Measurements from ENCODE around the gene ARMC7.
"Not testable (repeated sequence)": the region's sequence is repeated elsewhere in the genome, so short reads cannot be mapped to it uniquely, and the experiment has no call there.

ARMC7 gene

DNA sequence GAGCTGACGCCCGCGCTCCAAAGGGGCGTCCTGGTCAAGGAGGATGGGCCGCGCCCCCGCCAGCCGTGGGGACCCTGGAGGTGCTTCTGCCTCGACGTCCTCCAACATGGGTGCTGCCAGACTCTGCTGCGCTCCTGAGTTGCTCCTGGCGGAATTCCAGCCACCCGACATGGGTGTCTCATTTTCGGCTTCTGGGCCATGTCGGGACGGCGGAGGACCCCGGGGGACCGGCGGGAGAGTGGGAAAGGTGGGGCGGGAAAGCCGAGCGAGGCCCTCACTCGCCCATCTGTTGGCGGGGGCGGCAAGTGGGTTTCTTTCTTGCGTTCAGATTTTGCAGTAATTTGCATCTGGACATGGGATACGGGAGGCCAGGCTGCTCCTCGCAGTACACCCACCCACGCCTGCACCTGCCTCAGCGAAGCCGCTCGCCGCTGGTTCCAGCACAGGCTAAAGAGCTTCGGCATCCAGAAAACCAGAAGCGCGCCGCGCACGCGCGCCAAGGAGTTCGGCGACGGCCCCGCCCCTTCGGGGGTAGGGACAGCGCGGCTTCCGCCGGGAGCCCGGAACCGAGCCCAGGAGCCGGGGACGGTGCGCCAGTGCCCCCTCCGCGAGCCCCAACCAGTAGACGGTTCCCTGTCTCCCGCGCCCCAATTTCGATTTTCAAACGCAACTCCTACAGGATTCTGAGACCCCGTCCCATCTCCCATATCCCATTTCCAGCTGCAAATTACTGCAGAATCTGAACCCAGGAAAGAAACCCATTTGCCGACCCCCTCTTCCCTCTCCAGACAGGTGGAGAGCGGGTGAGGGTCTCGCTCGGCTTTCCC lies at the start of gene ARMC7:
Gene ARMC7, plus strand, starts transcription at position 563 of the 827 bp plus-strand sequence. CDS start 320 bp downstream, outside the sequence.
- peak; percentile 88 for DNase-seq (ENCODE audit: low read depth)

DNA sequence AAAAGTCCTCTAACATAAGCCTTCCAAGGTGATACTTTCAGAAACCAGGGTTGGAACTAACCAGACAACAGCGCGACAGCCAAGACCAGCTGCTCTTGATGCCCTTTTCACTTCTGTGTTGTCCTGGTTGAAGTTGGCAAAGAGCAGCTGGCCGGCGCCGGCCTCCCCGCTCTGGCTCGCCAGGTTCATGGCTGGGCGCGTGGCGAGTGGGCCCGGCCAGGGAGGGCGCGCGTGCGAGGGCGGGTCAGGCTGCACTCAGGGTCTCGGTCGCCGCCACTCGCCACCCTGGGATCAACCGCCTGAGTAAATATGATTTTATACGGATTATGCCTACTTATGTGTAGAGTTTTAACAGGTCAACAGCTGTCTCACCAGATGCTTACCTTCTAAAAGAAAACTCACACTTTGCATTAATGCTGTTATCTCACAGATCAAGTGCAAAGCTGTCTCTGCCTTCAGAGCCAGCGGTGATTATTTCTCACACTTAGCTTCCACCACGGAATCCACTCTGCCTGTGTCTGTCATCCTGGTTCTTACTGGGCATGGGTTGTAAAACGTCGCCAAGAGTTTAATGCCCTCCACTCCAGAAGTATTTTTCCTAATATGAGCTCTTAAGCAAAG lies 49.2 kb upstream of the ARMC7 start:
- no peak for DNase-seq (ENCODE audit: low read depth)

DNA sequence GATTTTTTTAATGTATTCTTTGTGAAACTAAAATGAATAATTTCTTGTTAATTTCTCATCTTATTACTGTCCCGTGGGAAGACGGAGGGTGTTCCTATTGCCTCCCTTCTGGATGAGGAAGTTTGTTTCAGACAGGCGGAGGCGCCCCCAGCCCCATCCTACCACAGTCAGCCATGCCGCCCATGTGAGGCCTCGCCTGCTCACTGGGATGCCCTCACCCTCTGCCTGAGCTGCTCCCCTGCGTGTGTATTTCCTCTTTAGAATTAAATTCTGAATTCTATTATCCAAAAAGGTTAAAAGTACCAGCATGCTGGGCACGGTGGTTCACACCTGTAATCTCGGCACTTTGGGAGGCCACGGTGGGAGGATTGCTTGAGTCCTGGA lies 48.7 kb upstream of the ARMC7 start:
- DNase-seq (ENCODE audit: low read depth) = no peak

- no peak for DNase-seq (ENCODE audit: low read depth)
Measured at GRCh38 chr17:75061618-75062017, 48.2 kb upstream of the ARMC7 start.

DNA sequence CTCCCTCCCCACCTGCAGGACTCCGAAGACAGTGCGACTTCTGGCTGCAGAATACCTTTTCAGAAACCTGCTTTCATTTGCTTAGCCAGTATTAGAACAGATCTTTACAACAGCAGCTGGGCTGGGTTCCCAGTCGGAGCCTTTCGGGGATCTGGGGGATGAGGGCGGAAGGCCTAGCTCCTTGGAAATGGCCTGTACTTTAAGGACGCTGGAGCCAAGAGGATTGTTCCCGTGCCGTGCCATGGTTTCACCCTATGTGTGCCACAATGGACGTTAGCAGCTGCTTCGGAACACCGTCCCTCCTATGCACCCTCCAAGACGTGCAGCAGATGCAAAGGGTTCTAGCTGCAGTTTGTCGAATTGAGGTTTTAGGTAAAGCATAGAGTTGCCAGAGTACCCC lies 46.6 kb upstream of the ARMC7 start:
- no peak for DNase-seq (ENCODE audit: low read depth)

DNA sequence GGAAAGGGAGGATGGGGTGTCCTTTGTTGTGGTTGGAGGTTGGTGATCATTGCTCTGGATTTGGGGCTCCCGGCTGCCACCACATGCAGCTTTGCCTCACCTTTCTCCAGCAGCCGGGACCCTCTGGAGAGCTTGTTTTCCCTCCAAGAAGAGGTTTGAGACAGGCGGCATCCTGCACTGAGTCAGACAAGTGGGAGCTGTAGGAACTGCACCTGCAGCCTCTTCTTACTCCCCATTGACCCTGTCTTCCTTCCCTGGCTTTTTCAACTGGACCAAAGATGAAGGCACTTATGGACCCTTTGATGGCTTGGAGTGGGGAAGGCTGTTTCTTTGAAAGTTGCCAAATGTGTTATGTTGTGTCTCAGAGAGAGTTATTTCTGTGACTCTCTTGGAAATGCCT lies 46.1 kb upstream of the ARMC7 start:
- no peak for DNase-seq (ENCODE audit: low read depth)

GRCh38 chr17:75064040-75064439 lies 45.7 kb upstream of the ARMC7 start:
- DNase-seq (ENCODE audit: low read depth) = no peak

- DNase-seq (ENCODE audit: low read depth) = no peak
Measured at GRCh38 chr17:75064460-75064859, 45.3 kb upstream of the ARMC7 start.

- no peak for DNase-seq (ENCODE audit: low read depth)
Measured at GRCh38 chr17:75064867-75065561, 44.8 kb upstream of the ARMC7 start.

DNA sequence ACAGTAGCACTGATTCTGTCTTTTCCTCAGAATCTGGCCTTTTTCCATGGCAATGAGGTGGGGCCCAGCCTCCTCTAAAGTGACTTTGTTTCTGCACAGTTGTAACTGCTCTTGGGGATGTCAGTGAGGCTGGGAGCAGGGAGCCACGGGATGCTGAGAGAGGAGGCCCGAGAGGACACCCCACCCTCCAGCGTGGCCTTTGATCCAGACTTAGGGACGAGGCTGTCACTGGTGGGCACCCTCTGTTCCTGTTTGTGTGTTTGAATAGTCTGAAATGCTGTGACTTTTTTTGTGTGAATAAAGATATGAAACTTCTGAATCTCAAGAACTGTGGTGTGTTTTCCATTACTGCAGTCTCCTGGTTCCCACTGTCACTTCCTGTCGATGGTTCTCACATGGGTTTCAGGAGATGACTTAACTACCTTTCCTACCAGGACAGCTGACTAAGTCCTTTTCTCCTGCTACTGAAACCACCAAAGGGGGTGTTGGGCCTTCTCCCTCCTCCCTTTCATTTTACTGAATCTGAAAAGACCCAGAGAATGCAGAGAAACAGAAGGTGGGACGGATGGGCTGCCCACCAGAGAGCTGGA lies 44.1 kb upstream of the ARMC7 start:
- no peak for DNase-seq (ENCODE audit: low read depth)

- no peak for DNase-seq (ENCODE audit: low read depth)
Measured at GRCh38 chr17:75067856-75068255, 41.9 kb upstream of the ARMC7 start.

DNA sequence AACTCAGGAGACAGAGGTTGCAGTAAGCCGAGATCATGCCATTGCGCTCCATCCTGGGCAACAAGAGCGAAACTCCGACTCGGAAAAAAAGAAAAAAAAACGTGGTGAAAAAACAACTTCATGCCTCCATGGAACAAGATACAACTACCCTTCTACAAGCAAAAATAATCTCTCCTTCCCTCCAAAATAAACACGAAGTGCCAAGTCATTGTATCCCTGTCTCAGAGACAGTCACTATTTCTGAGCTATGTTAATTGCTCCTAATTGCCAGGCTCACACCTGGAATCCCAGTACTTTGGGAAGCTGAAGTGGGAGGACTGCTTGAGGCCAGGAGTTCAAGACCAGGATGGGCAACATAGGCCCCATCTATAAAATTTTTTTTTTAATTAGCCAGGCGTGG lies 41.0 kb upstream of the ARMC7 start:
- DNase-seq (ENCODE audit: low read depth) = no peak

DNA sequence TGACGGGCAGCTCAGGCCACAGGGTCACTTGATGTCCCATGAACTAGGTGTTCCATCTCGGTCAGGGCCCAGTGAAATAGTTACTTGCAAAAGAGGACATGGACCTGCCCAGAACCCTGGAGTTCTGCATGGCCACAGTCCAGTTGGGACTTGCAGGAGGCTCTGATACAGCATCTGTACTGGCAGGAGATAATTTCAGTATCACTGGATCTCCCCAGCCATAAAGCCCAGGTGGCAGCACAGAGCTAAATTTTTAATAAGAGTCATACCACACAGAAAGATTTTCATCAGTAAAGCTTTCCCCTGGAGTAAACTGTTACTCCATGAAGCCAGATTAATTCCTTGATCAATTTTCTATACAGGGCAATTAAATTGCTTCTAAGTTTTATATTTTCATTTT lies 40.0 kb upstream of the ARMC7 start:
- DNase-seq (ENCODE audit: low read depth) = no peak

GRCh38 chr17:75071478-75072271 lies 38.1 kb upstream of the ARMC7 start:
- DNase-seq (ENCODE audit: low read depth) = not testable (repeated sequence)

DNA sequence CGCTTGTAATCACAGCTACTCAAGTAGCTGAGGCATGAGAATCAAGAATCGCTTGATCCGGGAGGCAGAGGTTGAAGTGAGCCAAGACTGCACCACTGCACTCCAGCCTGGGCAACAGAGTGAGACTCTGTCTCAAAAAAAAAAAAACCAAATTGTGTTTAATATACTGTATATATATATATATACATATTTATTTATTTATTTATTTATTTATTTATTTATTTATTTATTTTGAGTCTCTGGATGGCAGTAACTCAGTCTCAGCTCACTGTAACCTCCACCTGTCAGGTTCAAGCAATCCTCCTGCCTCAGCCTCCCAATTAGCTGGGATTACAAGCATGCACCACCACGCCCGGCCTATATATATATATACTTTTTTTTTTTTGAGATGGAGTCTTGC lies 36.9 kb upstream of the ARMC7 start:
- not testable (repeated sequence) for DNase-seq (ENCODE audit: low read depth)

- no peak for DNase-seq (ENCODE audit: low read depth)
Measured at GRCh38 chr17:75073618-75074047, 36.1 kb upstream of the ARMC7 start.

GRCh38 chr17:75074532-75074931 lies 35.2 kb upstream of the ARMC7 start:
- no peak for DNase-seq (ENCODE audit: low read depth)

GRCh38 chr17:75075597-75076336 lies 34.0 kb upstream of the ARMC7 start:
- DNase-seq (ENCODE audit: low read depth) = no peak

DNA sequence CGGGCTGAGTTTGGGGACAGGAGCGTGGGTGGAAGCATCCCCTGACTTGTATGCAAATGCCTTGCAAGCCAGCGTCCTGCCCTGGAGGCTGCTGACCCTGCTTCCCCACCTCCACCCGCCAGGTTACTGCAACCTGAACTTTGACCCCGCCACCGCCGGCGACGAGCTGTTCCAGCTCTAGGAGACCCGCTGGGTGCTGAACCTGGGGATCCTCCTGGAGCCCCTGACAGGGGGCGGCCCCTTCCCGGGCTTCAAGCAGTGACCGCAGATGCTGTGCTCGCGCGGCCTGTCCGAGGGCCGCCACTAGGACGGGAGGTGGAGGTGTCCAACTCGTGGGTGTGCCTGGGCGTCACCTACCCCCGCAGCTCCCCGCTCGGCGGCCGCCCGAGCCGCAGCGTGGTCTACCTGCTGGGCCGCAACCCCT lies 32.7 kb upstream of the ARMC7 start:
- DNase-seq (ENCODE audit: low read depth) = no peak

DNA sequence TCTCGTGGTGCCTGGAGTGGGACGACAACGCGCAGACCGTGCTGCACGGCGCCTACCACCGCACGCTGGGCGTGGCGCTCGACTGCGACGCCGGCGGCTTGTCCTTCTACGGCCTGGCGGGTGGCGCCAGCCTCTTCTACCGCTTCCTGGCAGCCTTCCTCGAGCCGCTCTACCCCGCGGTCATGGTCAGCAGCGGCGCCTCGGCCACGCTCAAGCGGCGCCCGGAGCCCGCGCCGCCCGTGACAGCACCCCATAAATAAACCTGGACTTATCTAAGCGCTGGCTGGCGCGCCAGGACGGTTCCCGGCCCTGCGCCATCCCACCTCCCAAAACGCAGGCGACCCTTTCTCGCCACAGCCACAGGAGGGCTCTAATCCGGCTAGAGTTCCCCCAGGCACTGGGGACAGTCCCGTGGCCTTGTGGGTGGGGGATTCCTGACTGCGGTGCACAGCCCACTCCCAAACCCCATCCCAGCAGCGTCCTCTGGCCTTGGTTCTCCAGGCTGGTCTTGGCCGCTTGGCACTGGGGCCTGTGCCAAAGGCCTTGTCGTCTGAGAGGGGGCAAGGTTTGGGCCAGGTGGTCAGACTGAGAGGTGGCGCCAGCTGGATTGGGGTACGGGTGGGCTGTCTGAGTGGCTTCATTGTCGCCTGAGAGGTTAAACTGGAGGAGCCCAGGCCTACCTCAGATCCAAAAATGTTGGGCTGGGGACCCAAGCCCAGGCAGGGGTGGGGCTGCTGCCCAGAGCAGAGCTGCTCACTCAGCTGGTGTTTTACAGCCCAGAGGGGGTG lies 32.1 kb upstream of the ARMC7 start:
- DNase-seq (ENCODE audit: low read depth) = peak; percentile 55
